ENCODE data around the gene KLHL3.

KLHL3 gene

DNA sequence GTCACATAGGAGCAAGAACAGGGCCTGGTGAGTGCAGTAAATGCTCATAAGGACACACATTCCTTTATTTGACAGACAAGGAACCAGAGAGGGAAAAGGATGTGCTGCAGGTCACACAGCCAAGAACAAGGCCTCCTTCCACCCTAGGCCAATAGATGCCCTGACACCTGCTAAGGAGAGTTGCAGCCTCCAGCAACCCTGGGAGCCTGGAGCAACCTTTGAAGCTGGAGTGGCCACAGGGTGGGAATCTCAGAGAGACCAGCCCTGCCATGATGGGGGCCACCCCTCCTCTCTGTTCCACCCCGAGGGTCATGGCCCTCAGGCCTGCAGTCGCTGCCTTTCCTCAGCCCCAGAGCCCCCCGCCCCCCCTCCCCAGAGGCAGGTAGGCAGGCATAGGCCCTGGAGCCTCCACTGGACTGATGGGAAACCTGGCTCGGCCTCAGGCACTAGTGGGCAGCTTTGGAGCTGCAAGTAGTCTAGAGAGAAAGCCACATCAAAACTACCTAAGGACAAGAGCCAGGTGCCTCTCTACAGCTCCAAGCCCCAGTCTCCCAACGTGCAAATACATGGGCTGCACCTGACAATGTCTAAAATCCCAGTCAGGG, 120.6 kb downstream of the KLHL3 start:
- no peak overlapping the region for H3K27ac ChIP-seq
- no peak for TF ChIP-seq FOXP2 (optimal IDR thresholded peaks at IDR 0.05; ENCODE audit: control extremely low read depth, extremely low read length, insufficient read depth)
- no peak for TF ChIP-seq POLR2AphosphoS5 (IDR thresholded peaks at IDR 0.05; ENCODE audit: borderline replicate concordance, low read depth, low read length)
- TF ChIP-seq EZH2 (IDR thresholded peaks at IDR 0.05) = no peak

DNA sequence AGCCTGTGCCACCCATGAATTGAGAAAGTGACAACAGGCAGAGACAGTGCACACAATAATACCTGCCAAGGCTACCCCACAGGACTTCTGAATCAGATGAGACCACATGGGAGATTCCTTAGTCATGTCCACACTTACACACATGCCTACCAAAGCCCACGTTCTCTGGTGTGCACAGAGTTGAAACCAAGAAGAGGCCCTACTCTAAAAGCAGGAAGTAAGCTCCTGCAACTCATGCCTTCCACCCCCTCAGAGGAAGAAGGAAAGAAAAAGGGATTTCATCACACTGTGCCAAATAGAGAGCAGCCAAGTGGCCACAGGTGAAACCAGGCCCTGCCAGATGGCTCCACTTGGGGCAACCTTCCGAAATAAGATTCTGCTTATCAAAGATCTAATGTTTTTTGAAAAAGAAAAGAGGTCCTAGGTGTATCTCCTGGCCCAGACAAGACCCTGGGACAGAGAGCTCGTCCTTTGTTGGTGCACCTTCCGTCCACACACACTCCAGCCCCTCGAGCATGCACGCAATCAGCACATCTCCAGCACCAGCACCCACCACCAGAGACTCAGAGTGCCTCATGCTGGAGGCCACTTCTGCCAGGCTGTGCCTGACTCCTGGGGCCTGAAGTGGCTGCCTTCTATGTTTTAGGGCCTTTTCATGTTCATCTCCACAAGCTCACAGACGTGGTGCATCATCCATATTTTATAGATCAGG, 122.2 kb downstream of the KLHL3 start:
- Histone ChIP-seq H3K4me3 (no peak overlapping the region), H3K9ac (ENCODE audit: insufficient read length) (no peak overlapping the region), H3K36me3 (ENCODE audit: insufficient read depth, low read length) (no peaks in the 10 kb centered on the region), H3K27ac (no peak overlapping the region), H3K9me3 (ENCODE audit: low read depth, low read length) (no peaks in the 10 kb centered on the region)
- no peak for DNase-seq (ENCODE audit: low read depth, low spot score)
- TF ChIP-seq POLR2AphosphoS5 (IDR thresholded peaks at IDR 0.05; ENCODE audit: borderline replicate concordance, low read depth, low read length) = no peak
- TF ChIP-seq FOXP2 (optimal IDR thresholded peaks at IDR 0.05; ENCODE audit: control extremely low read depth, extremely low read length, insufficient read depth) = no peak
- no peak for TF ChIP-seq EZH2 (IDR thresholded peaks at IDR 0.05)

More for the DNA sequence above, 120.6 kb downstream of the KLHL3 start:
- Histone ChIP-seq H3K9ac (ENCODE audit: insufficient read length) (no peak overlapping the region), H3K4me3 (no peak overlapping the region), H3K36me3 (ENCODE audit: insufficient read depth, low read length) (no peaks in the 10 kb centered on the region), H3K9me3 (ENCODE audit: low read depth, low read length) (no peaks in the 10 kb centered on the region)
- no peak for DNase-seq (ENCODE audit: low read depth, low spot score)

DNA sequence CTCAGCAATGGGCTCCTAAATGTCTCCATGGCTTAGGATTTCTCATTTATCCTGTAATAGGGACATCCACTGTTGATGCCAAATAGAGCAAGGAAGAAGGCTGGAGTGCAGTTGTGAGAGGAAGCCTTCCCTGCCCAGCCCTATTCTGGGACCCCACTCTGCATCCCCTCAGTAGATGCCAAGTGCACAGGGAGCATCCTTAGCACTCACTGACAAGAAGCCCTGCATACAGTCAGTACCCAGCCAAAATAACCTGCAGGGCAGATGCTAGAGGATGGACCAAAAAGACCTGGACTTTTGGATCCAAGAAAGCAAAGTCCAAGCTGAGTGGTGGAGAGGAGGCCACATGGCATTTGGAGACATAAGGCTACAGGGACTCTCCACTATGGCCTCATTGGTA, 123.3 kb downstream of the KLHL3 start:
- H3K4me3 ChIP-seq = no peak overlapping the region
- no peak for TF ChIP-seq FOXP2 (optimal IDR thresholded peaks at IDR 0.05; ENCODE audit: control extremely low read depth, extremely low read length, insufficient read depth)
- no peak for TF ChIP-seq EZH2 (IDR thresholded peaks at IDR 0.05)
- no peak for TF ChIP-seq POLR2AphosphoS5 (IDR thresholded peaks at IDR 0.05; ENCODE audit: borderline replicate concordance, low read depth, low read length)

DNA sequence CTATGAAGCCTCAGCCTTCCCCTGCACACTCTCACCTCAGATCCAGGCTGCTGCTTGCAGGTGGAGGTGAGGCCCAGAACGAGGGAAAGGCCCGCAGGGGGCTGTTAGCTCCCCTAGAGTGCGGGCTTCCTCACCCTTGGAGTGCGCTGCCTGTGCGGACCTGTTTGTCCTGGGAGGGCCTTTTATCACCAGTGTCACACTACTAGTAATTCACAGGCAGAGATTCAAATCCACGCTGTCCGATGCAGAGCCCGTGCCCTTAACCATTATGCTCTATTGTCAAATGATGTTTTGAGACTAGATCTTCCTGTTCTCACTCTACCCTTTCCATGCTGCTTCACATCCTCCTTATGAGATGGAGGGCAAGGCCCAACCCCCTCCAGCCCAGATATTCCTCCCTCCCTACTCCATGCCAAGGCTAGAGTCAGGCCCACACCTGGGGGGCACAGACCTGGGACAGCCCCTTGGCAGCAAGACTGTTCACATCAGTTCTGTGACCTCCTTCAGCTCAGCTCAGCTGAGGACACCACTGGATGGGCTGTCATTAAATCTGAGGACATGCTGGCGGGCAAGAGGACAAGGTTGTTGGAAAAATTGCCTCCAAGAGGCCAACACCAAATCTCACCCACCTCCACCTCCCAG, 124.0 kb downstream of the KLHL3 start:
- H3K4me3 ChIP-seq = no peak overlapping the region
- H3K9ac ChIP-seq (ENCODE audit: insufficient read length) = no peak overlapping the region
- H3K27ac ChIP-seq = no peak overlapping the region
- H3K9me3 ChIP-seq (ENCODE audit: low read depth, low read length) = no peaks in the 10 kb centered on the region
- H3K36me3 ChIP-seq (ENCODE audit: insufficient read depth, low read length) = no peaks in the 10 kb centered on the region
- TF ChIP-seq POLR2AphosphoS5 (IDR thresholded peaks at IDR 0.05; ENCODE audit: borderline replicate concordance, low read depth, low read length) = no peak
- TF ChIP-seq FOXP2 (optimal IDR thresholded peaks at IDR 0.05; ENCODE audit: control extremely low read depth, extremely low read length, insufficient read depth) = no peak
- no peak for TF ChIP-seq EZH2 (IDR thresholded peaks at IDR 0.05)
- no peak for DNase-seq (ENCODE audit: low read depth, low spot score)

More for the DNA sequence above, 123.3 kb downstream of the KLHL3 start:
- no peaks in the 10 kb centered on the region for H3K9me3 ChIP-seq (ENCODE audit: low read depth, low read length)
- no peak overlapping the region for H3K9ac ChIP-seq (ENCODE audit: insufficient read length)
- no peaks in the 10 kb centered on the region for H3K36me3 ChIP-seq (ENCODE audit: insufficient read depth, low read length)
- no peak for DNase-seq (ENCODE audit: low read depth, low spot score)
- H3K27ac ChIP-seq = no peak overlapping the region

DNA sequence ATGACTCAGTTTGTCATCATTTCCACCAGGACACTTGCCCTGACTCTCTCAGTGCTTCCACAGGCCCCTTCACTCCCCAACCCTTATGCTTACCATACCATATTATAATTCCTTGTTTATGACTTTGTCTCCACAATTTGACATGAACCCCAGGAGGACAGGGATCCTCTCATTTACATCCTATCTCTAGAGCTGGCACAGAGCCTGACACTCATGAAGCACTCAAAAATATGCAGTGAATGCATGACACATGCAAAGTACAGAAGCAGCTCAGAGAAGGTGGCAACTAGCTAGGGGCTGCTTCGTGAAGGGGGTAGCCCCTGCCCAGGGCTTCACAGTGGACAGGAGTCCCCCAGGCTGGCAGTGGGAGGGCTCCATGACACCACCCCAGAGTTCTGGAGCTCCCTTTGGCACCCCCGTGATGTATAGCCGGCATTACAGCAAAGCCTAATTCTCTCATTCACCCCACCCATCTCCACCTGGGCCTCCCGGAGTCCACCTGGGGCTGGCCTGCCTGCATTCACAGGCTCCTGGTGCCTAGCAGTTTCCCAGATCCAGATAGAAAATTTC, 124.8 kb downstream of the KLHL3 start:
- Histone ChIP-seq H3K9me3 (ENCODE audit: low read depth, low read length) (no peaks in the 10 kb centered on the region), H3K9ac (ENCODE audit: insufficient read length) (no peak overlapping the region), H3K4me3 (no peak overlapping the region), H3K27ac (no peak overlapping the region), H3K36me3 (ENCODE audit: insufficient read depth, low read length) (no peaks in the 10 kb centered on the region)
- DNase-seq (ENCODE audit: low read depth, low spot score) = no peak
- TF ChIP-seq EZH2 (IDR thresholded peaks at IDR 0.05) = no peak
- no peak for TF ChIP-seq FOXP2 (optimal IDR thresholded peaks at IDR 0.05; ENCODE audit: control extremely low read depth, extremely low read length, insufficient read depth)
- no peak for TF ChIP-seq POLR2AphosphoS5 (IDR thresholded peaks at IDR 0.05; ENCODE audit: borderline replicate concordance, low read depth, low read length)

- TF ChIP-seq FOXP2 (optimal IDR thresholded peaks at IDR 0.05; ENCODE audit: control extremely low read depth, extremely low read length, insufficient read depth) = no peak
- TF ChIP-seq EZH2 (IDR thresholded peaks at IDR 0.05) = no peak
- TF ChIP-seq POLR2AphosphoS5 (IDR thresholded peaks at IDR 0.05; ENCODE audit: borderline replicate concordance, low read depth, low read length) = no peak
- Histone ChIP-seq H3K9ac (ENCODE audit: insufficient read length) (no peak overlapping the region), H3K27ac (no peak overlapping the region), H3K36me3 (ENCODE audit: insufficient read depth, low read length) (no peaks in the 10 kb centered on the region), H3K4me3 (no peak overlapping the region), H3K9me3 (ENCODE audit: low read depth, low read length) (no peaks in the 10 kb centered on the region)
- DNase-seq (ENCODE audit: low read depth, low spot score) = no peak
These were observed 125.3 kb downstream of the KLHL3 start for GRCh38 chr5:137610598-137610997.

- DNase-seq (ENCODE audit: low read depth, low spot score) = no peak
- no peak for TF ChIP-seq EZH2 (IDR thresholded peaks at IDR 0.05)
- H3K36me3 ChIP-seq (ENCODE audit: insufficient read depth, low read length) = no peaks in the 10 kb centered on the region
- H3K4me3 ChIP-seq = no peak overlapping the region
- H3K27ac ChIP-seq = no peak overlapping the region
- H3K9ac ChIP-seq (ENCODE audit: insufficient read length) = no peak overlapping the region
- H3K9me3 ChIP-seq (ENCODE audit: low read depth, low read length) = no peaks in the 10 kb centered on the region
These were observed 126.8 kb downstream of the KLHL3 start for GRCh38 chr5:137609127-137609526.

GRCh38 chr5:137607771-137608170, 128.1 kb downstream of the KLHL3 start:
- no peak overlapping the region for H3K9ac ChIP-seq (ENCODE audit: insufficient read length)
- H3K4me3 ChIP-seq = no peak overlapping the region
- TF ChIP-seq POLR2AphosphoS5 (IDR thresholded peaks at IDR 0.05; ENCODE audit: borderline replicate concordance, low read depth, low read length) (no peak), EZH2 (IDR thresholded peaks at IDR 0.05) (no peak), FOXP2 (optimal IDR thresholded peaks at IDR 0.05; ENCODE audit: control extremely low read depth, extremely low read length, insufficient read depth) (no peak)
- no peak overlapping the region for H3K27ac ChIP-seq
- no peak for DNase-seq (ENCODE audit: low read depth, low spot score)
- H3K9me3 ChIP-seq (ENCODE audit: low read depth, low read length) = no peaks in the 10 kb centered on the region
- no peaks in the 10 kb centered on the region for H3K36me3 ChIP-seq (ENCODE audit: insufficient read depth, low read length)
